ENCODE results near the gene CAMK2D.
A peak's percentile ranks its signal among the peaks of the same experiment; 100 is the strongest.
"Not testable (repeated sequence)": the region's sequence is repeated elsewhere in the genome, so short reads cannot be mapped to it uniquely, and the experiment has no call there.

Gene CAMK2D

GRCh38 chr4:113761620-113762185, at the start of gene CAMK2D:
Gene CAMK2D (minus strand): TSS chr4:113761738. CDS start chr4:113761068, 670 bp downstream.
- peak; percentile 95 for DNase-seq (ENCODE audit: low read depth)
- peak within 1 kb of the TSS; percentile 83 for H3K4me3 ChIP-seq (ENCODE audit: low read depth, low read length)
- peak; percentile 82 for TF ChIP-seq CTCF (conservative IDR thresholded peaks at IDR 0.05; ENCODE audit: low read depth, low read length)

GRCh38 chr4:113810906-113811305, 49.4 kb upstream of the CAMK2D start:
- no peak overlapping the region for H3K4me3 ChIP-seq (ENCODE audit: low read depth, low read length)
- peak; percentile 76 for DNase-seq (ENCODE audit: low read depth)
- TF ChIP-seq CTCF (conservative IDR thresholded peaks at IDR 0.05; ENCODE audit: low read depth, low read length) = no peak

- DNase-seq (ENCODE audit: low read depth) = peak; percentile 15
- TF ChIP-seq CTCF (conservative IDR thresholded peaks at IDR 0.05; ENCODE audit: low read depth, low read length) = no peak
- no peak overlapping the region for H3K4me3 ChIP-seq (ENCODE audit: low read depth, low read length)
Measured at GRCh38 chr4:113809311-113809710, 47.8 kb upstream of the CAMK2D start.

- no peak for DNase-seq (ENCODE audit: low read depth)
- no peak for TF ChIP-seq CTCF (conservative IDR thresholded peaks at IDR 0.05; ENCODE audit: low read depth, low read length)
- no peak overlapping the region for H3K4me3 ChIP-seq (ENCODE audit: low read depth, low read length)
Measured at GRCh38 chr4:113806850-113807249, 45.3 kb upstream of the CAMK2D start.

- no peak for TF ChIP-seq CTCF (conservative IDR thresholded peaks at IDR 0.05; ENCODE audit: low read depth, low read length)
- no peak for DNase-seq (ENCODE audit: low read depth)
- no peak overlapping the region for H3K4me3 ChIP-seq (ENCODE audit: low read depth, low read length)
Measured at GRCh38 chr4:113801882-113802281, 40.3 kb upstream of the CAMK2D start.

- H3K4me3 ChIP-seq (ENCODE audit: low read depth, low read length); DNase-seq (ENCODE audit: low read depth): not testable (repeated sequence)
Measured at GRCh38 chr4:113796381-113796780, 34.8 kb upstream of the CAMK2D start.

- no peak overlapping the region for H3K4me3 ChIP-seq (ENCODE audit: low read depth, low read length)
- DNase-seq (ENCODE audit: low read depth) = no peak
- no peak for TF ChIP-seq CTCF (conservative IDR thresholded peaks at IDR 0.05; ENCODE audit: low read depth, low read length)
Measured at GRCh38 chr4:113790478-113790877, 28.9 kb upstream of the CAMK2D start.
